Activated CD4-positive, alpha-beta memory T cell treated with anti-CD3 and anti-CD28 coated beads, Interleukin-2, amount 10 ng/mL, durations not matched to agents 7 days and 5 days (primary cell): ENCODE data around the gene NRIP2. TPM values are rescaled to one million over a fixed set of nuclear protein-coding genes. Genes with fewer than 3 reads are reported as not detected.
"Not testable (repeated sequence)": the region's sequence is repeated elsewhere in the genome, so short reads cannot be mapped to it uniquely, and the experiment has no call there.

Source experiments
- CTCF ChIA-PET: fragments of 350-600 bp; sonication (Branson Sonifier 250); formaldehyde crosslinking; loops from one replicate; lab custom pipeline; 2021; ENCODE audit warnings: antibody characterized with exemption, inconsistent platforms; lab: Charles Lee
- POLR2A ChIA-PET: fragments of 350-600 bp; sonication (Branson Sonifier 250); formaldehyde crosslinking; loops from one replicate; lab custom pipeline; 2021; ENCODE audit warnings: antibody characterized with exemption; lab: Charles Lee
- DNase-seq: peaks from one replicate; pipeline ENCODE4 v3.0.0-alpha.2; 2020
- H3K27ac Mint-ChIP-seq: one replicate; pipeline ENCODE4 v1.8.0; 2021; ENCODE audit warnings: mild to moderate bottlenecking, mixed read lengths
- H3K27me3 Mint-ChIP-seq: one replicate; pipeline ENCODE4 v1.8.0; 2021; ENCODE audit warnings: mixed read lengths
- H3K36me3 Mint-ChIP-seq: one replicate; pipeline ENCODE4 v1.8.0; 2021; ENCODE audit warnings: low read depth, mixed read lengths
- H3K4me1 Mint-ChIP-seq: one replicate; pipeline ENCODE4 v1.8.0; 2021; ENCODE audit warnings: mixed read lengths
- H3K4me3 Mint-ChIP-seq: one replicate; pipeline ENCODE4 v1.8.0; 2021; ENCODE audit warnings: mild to moderate bottlenecking, mixed read lengths
- H3K9me3 Mint-ChIP-seq: one replicate; pipeline ENCODE4 v1.8.0; 2021; ENCODE audit warnings: mixed read lengths
- total RNA-seq, 2 experiments: library from RNA; stranded (reverse); gene quantifications; one replicate each; pipeline ENCODE4 v1.2.3, GENCODE V29; 2021

Gene NRIP2, protein sequence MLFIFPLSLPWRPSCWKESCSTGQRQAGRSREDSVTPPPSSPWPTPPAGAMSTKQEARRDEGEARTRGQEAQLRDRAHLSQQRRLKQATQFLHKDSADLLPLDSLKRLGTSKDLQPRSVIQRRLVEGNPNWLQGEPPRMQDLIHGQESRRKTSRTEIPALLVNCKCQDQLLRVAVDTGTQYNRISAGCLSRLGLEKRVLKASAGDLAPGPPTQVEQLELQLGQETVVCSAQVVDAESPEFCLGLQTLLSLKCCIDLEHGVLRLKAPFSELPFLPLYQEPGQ
- not detected for total RNA-seq

DNA sequence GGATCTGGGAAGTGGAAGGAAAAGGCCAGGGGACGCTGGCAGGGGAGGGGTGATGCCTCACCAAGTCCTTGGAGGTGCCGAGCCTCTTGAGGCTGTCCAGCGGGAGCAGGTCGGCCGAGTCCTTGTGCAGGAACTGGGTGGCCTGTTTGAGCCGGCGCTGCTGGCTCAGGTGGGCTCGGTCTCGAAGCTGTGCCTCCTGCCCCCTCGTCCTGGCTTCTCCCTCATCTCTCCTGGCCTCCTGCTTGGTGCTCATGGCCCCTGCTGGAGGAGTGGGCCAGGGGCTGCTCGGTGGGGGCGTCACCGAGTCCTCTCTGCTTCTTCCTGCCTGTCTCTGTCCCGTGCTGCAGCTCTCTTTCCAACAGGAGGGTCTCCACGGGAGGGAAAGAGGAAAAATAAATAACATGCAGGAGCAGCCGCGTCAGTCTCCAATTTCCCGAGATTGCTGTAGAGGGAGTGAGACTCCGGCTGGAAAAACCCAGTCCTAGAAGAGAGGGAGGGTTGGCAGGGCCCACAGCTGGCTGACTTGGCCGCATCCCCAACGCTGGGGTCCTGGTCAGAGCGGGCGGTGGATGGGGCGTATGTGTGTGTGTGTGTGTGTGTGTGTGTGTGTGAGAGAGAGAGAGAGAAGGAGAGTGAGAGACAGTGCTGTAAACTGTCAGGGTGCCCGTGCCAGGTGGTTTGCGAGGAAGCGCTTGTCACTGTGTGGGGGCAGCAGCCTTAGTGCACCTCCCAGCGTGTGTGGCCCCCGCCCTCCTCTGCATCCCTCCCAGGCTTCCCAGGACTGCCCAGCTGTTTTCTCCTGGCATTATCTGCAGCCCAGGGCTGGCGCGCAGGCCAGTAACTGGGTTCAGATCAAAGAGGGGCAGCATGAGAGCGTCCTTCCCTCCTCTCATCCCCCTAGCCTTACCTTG, at the start of gene NRIP2:
NRIP2 (minus strand) TSS at position 455 of the 911 bp plus-strand sequence; CDS start at position 403, 52 bp downstream.
- CTCF ChIA-PET: no interaction called here
- POLR2A ChIA-PET: no interaction called here
- Mint-ChIP-seq H3K4me1 (no peaks in the 10 kb centered on the region), H3K9me3 (no peaks in the 10 kb centered on the region), H3K27ac (no peak within 1 kb of the TSS), H3K4me3 (no peak within 1 kb of the TSS), H3K27me3 (no peaks in the 10 kb centered on the region), H3K36me3 (peaks cover 5% of the 10 kb centered on the region)
- no peak for DNase-seq

DNA sequence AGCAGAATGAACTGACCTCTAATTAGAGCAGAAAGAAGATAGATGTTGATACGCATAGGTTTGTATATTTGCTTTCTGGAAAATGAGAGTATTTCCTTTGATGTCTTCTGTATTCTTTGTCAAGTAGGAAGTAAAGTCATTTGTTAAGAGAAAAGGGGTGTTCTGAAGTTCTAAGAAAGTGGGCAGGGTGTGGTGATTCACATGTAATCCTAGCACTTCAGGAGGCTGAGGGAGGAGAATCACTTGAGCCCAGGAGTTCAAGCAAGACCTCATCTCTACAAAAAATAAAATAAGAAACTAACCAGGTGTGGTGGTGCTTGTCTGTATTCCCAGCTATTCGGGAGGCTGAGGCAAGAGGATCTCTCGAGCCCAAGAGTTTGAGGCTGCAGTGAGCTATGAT, 45.0 kb upstream of the NRIP2 start:
- no peaks in the 10 kb centered on the region for H3K27me3 Mint-ChIP-seq
- peak; percentile 29 for DNase-seq
- H3K9me3 Mint-ChIP-seq: no peaks in the 10 kb centered on the region
- ChIA-PET CTCF (interaction anchor here (0.9 kb wide), 1 partner anchor 11 kb away, joined by 3 read pairs; the partner anchor contains the start of gene TULP3), POLR2A (interaction anchor here (1.1 to 5.4 kb wide), 4 partner anchors 11 to 188 kb away, joined by 3 to 99 read pairs (median 4); partner anchors contain the start of gene TULP3)
- peaks cover 53% of the 10 kb centered on the region for H3K4me1 Mint-ChIP-seq
- peaks cover 45% of the 10 kb centered on the region for H3K36me3 Mint-ChIP-seq
- peak overlapping the region; percentile 83 for H3K4me3 Mint-ChIP-seq
- H3K27ac Mint-ChIP-seq: peak overlapping the region; percentile 90

DNA sequence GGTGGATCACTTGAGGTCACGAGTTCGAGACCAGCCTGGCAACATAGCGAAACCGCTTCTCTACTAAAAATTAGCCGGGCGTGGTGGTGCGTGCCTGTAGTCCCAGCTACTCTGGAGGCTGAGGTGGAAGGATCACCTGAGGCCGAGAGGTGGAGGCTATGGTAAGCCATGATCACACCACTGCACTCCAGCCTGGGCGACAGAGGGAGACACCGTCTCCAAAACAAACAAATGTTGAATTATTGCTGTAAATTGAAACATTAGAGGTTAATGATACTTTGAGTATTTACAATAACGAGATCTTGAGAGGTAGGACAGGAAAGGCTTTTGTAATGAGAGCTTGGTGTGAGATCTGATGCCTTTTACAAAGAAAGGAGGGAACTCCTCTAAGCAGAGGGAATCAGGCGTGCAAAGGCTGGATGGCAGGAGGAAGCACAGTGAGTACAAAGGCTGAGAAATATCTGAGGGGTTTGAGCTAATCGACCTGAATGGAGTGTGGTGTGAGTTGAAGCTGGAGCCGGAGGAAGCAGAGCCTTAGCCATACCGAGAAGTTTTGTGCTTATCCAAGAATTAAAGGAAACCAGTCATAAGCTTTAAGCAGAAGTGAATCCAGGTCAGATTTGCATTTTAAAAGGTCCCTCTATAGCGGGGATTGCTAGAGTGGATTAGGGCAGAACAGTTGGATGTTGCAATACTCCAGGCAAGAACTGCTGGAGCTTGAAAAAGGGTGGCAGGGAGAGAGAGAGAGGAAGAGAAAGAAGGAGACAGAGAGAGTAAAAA, 43.3 kb upstream of the NRIP2 start:
- no peaks in the 10 kb centered on the region for H3K27me3 Mint-ChIP-seq
- peak overlapping the region; percentile 83 for H3K4me3 Mint-ChIP-seq
- H3K9me3 Mint-ChIP-seq: no peaks in the 10 kb centered on the region
- CTCF ChIA-PET: interaction anchor here (0.7 to 3.1 kb wide), 7 partner anchors 8 to 21 kb away, joined by 3 to 17 read pairs (median 4); partner anchors contain the start of genes TEX52 and TULP3
- POLR2A ChIA-PET: interaction anchor here (0.6 to 5.4 kb wide), 15 partner anchors 8 to 308 kb away, joined by 3 to 99 read pairs (median 9); partner anchors contain the start of genes ITFG2, TEX52 and TULP3
- peaks cover 56% of the 10 kb centered on the region for H3K4me1 Mint-ChIP-seq
- peaks cover 46% of the 10 kb centered on the region for H3K36me3 Mint-ChIP-seq
- DNase-seq: peak; percentile 49
- peak overlapping the region; percentile 90 for H3K27ac Mint-ChIP-seq

DNA sequence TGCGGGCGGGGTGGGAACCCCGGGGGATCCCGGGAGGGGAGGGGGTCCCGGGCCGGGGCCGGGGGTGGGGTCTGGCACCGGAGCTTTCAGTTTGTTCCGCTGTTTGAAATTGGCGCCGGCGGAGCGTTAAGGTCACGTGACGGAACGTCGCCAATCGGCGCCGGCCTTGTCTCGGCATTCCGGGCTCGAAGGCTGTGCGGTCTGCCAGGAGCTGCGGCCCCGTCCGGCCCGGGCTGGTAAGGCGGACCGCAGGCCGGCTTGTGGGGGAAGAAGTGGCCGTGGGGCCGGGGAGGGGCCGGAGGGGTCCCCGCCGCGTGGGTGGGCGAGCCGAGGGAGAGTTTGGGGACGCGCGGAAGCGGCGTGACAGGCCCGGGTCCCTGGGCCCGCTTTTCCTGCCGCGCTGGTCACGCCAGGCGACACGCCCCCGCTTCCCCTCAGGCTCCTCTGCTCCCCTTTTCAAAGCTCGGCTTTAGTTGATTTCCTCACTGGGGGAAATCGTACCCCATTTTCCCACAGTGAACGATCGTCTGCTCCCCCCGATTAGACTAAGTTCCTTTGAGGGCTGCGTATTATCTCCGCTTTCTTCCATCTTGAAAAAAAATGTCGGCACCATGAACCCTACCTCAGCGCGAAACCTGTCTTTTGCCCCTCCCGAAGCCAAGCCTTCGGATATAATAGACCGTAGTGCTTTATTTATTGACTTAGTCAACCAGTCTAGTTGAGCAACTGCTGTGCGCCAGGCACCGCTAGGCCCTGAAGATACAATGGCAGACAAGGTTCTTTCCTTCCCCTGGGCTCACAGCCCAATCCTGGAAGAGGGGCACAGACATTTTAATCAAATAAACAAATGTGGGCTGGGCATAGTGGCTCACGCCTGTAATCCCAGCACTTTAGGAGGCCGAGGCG, 42.5 kb upstream of the NRIP2 start, which contains the start of the genes FOXM1 and RHNO1:
FOXM1 (minus strand) TSS at position 128 of the 906 bp plus-strand sequence. CDS start 2,696 bp downstream, outside the sequence.
RHNO1 (plus strand) TSS at position 177 of the 906 bp plus-strand sequence. CDS start 8,144 bp downstream, outside the sequence.
- DNase-seq: peak; percentile 91
- H3K4me3 Mint-ChIP-seq: peak within 1 kb of the TSS; percentile 83
- H3K4me1 Mint-ChIP-seq: peaks cover 54% of the 10 kb centered on the region
- H3K36me3 Mint-ChIP-seq: peaks cover 46% of the 10 kb centered on the region
- ChIA-PET POLR2A (interaction anchor here (0.7 to 5.4 kb wide), 14 partner anchors 9 to 244 kb away, joined by 3 to 99 read pairs (median 10); partner anchors contain the start of genes FKBP4, ITFG2, TEX52 and TULP3), CTCF (interaction anchor here (1.0 to 3.1 kb wide), 6 partner anchors 8 to 13 kb away, joined by 3 to 17 read pairs (median 4); partner anchors contain the start of gene TULP3)
- no peaks in the 10 kb centered on the region for H3K9me3 Mint-ChIP-seq
- H3K27ac Mint-ChIP-seq: peak within 1 kb of the TSS; percentile 90
- H3K27me3 Mint-ChIP-seq: no peaks in the 10 kb centered on the region

DNA sequence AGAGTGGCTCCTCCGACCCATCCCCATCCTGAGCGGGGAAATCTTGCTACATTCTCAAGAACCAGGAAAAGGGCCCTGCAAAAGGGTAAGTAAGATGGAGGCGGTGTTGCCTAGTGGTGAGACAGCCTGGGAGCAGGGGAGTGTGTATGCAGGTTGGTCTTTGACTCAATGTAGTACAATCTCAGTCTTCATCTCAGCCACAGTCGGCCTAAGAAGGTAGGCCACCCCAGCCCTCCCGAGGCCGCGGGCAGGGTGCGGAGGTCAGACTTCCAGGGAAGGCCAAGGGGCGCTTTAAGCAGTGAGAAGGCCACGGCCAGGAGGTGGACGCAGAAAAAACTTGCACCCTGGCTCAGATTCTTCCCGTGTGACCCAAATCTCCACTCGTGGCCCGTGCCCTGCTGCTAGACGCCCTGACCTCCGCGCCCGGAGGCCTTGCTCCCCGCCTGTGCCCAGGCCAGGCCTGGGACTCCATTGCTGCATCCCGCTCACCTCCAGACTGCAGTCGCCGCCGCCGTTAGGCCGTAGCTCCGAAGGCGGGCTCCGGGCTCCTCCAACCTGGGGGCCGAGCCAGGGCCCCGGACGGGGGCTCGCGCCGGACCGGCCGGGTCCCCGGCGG, 41.7 kb upstream of the NRIP2 start:
- peak overlapping the region; percentile 83 for H3K27ac Mint-ChIP-seq
- H3K27me3 Mint-ChIP-seq: no peaks in the 10 kb centered on the region
- peaks cover 50% of the 10 kb centered on the region for H3K36me3 Mint-ChIP-seq
- ChIA-PET CTCF (interaction anchor here (1.0 to 3.1 kb wide), 2 partner anchors 9 to 14 kb away, joined by 5 to 17 read pairs; partner anchors contain the start of gene TULP3), POLR2A (interaction anchor here (0.7 to 5.4 kb wide), 14 partner anchors 8 to 244 kb away, joined by 3 to 99 read pairs (median 10); partner anchors contain the start of genes FKBP4, ITFG2, TEX52 and TULP3)
- H3K4me1 Mint-ChIP-seq: peaks cover 55% of the 10 kb centered on the region
- no peaks in the 10 kb centered on the region for H3K9me3 Mint-ChIP-seq
- H3K4me3 Mint-ChIP-seq: peak overlapping the region; percentile 83
- peak; percentile 54 for DNase-seq

DNA sequence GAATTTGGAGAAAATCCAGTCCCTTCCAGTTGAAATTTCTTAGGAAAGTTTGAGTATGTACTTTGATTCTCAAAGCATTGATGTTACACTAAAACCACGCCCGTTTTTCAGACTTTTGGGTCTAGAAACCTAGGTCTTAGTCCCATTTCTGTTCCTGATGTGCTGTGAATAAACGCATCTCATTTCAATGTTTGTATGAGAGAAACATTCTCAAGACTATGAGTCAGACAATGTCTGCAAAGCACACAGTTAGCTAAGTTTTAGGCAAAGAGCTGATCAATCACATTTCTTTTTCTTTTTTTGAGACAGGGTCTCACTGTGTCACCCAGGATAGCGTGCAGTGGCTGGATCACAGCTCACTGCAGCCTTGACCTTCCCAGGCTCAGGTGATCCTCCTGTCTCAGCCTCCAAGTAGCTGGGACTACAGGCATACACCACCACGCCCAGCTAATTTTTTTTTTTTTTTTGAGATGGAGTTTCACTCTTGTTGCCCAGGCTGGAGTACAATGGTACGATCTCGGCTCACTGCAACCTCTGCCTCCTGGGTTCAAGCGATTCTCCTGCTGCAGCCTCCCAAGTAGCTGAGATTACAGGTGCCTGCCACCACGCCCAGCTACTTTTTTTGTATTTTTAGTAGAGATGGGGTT, 34.3 kb upstream of the NRIP2 start:
- H3K9me3 Mint-ChIP-seq, H3K27me3 Mint-ChIP-seq, DNase-seq, H3K4me3 Mint-ChIP-seq: not testable (repeated sequence)
- Mint-ChIP-seq H3K27ac (peak overlapping the region; percentile 81), H3K36me3 (peaks cover 64% of the 10 kb centered on the region), H3K4me1 (peaks cover 39% of the 10 kb centered on the region)
- POLR2A ChIA-PET: interaction anchor here (2.9 kb wide), 1 partner anchor 9 kb away, joined by 37 read pairs; the partner anchor contains the start of genes FOXM1 and RHNO1
- CTCF ChIA-PET: interaction anchor here (0.7 to 0.9 kb wide), 2 partner anchors 9 to 16 kb away, joined by 3 to 4 read pairs; no protein-coding TSS in a partner anchor

DNA sequence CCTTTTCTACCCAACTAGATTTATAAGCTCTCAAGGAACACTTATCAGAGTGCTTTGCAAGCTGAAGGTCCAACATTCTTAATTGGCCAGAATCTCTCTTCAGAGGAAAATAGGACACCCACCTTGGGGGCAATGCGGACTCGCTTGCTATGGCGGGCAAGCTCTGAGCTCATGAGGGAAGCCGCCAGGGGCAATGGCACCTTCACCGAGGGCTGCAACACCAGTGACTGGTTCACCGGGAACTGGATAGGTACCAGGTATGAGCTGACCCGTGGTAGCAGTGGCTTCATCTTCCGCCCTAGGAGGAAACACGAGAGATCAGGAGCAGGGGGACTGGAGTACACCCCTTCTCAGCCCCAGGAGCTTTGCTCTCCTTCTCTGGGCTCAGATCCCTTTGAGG, 29.4 kb upstream of the NRIP2 start:
- no peaks in the 10 kb centered on the region for H3K9me3 Mint-ChIP-seq
- H3K4me3 Mint-ChIP-seq: no peak overlapping the region
- CTCF ChIA-PET: interaction anchor here (1.7 to 3.2 kb wide), 2 partner anchors 10 kb away, joined by 6 to 14 read pairs; no protein-coding TSS in a partner anchor
- no peak overlapping the region for H3K27ac Mint-ChIP-seq
- H3K4me1 Mint-ChIP-seq: peaks cover 17% of the 10 kb centered on the region
- POLR2A ChIA-PET: interaction anchor here (0.8 to 1.9 kb wide), 5 partner anchors 10 to 52 kb away, joined by 3 to 7 read pairs (median 3); partner anchors contain the start of genes FOXM1, ITFG2 and RHNO1
- H3K27me3 Mint-ChIP-seq: no peaks in the 10 kb centered on the region
- no peak for DNase-seq
- peaks cover 74% of the 10 kb centered on the region for H3K36me3 Mint-ChIP-seq

DNA sequence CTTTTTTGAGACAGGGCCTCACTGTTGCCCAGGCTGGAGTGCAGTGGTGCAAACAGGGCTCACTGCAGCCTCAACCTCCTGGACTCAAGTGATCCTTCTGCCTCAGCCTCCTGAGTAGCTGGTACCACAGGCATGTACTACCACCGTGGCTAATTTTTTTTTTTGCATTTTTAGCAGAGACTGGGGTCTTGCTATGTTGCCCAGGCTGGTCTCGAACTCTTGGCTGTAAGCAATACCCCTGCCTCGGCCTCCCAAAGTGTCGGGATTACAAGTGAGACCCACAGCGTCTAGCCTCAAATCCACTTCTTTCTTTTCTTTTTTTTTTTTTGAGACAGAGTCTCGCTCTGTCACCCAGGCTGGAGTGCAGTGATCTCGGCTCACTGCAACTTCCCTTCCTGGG, 28.6 kb upstream of the NRIP2 start:
- POLR2A ChIA-PET: interaction anchor here (0.6 to 1.9 kb wide), 5 partner anchors 14 to 1172 kb away, joined by 3 to 7 read pairs (median 3); partner anchors contain the start of genes FOXM1, ITFG2 and RHNO1
- H3K27ac Mint-ChIP-seq: not testable (repeated sequence)

DNA sequence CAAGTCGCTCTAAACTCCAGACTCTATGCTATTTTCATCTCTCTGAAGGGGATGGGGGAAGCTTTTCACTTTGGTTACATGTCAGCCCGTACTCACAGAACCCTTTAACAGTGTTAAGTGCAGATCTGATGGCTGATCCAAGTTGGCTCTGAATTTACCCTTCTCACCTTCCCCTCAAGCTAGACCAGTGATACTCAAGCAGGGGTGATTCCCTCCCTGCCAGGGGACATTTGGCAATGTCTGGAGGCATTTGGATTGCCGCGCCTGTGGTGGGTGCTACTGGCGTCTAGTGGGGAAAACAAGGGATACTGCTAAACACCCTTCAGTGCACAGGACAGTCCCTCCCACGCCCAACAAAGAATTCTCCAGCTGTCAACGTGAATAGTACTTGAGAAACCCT, 28.0 kb upstream of the NRIP2 start:
- CTCF ChIA-PET: interaction anchor here (0.7 to 3.2 kb wide), 2 partner anchors 9 to 49 kb away, joined by 3 to 14 read pairs; no protein-coding TSS in a partner anchor
- H3K36me3 Mint-ChIP-seq: peaks cover 73% of the 10 kb centered on the region
- POLR2A ChIA-PET: interaction anchor here (0.5 to 1.9 kb wide), 4 partner anchors 13 to 1171 kb away, joined by 3 to 7 read pairs (median 3); partner anchors contain the start of genes FOXM1 and RHNO1

More for the DNA sequence above, 28.6 kb upstream of the NRIP2 start:
- DNase-seq, H3K4me3 Mint-ChIP-seq, H3K9me3 Mint-ChIP-seq, H3K27me3 Mint-ChIP-seq, H3K4me1 Mint-ChIP-seq: not testable (repeated sequence)
- H3K36me3 Mint-ChIP-seq: peaks cover 73% of the 10 kb centered on the region
- CTCF ChIA-PET: interaction anchor here (1.7 to 3.2 kb wide), 2 partner anchors 9 to 11 kb away, joined by 6 to 14 read pairs; no protein-coding TSS in a partner anchor

DNA sequence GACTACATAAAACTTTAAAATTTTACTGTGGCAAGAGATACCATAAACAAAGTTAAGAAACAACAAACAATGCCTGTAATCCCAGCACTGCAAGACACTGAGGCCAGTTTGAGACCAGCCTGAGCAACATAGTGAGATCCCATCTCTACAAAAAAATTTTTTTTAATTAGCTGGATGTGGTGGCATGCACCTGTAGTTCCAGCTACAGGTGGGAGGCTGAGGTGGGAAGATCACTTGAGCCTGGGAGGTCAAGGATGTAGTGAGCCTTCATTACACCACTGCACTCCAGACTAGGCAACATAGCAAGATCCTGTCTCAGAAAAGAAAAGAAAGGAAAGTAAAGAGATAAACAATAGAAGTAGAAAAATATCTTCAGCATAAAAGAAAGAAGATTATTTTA, 25.3 kb upstream of the NRIP2 start:
- POLR2A ChIA-PET: interaction anchor here (0.7 kb wide), 1 partner anchor 375 kb away, joined by 3 read pairs; no protein-coding TSS in a partner anchor
- Mint-ChIP-seq H3K36me3 (peaks cover 58% of the 10 kb centered on the region), H3K4me3 (no peak overlapping the region)

More for the DNA sequence above, 28.0 kb upstream of the NRIP2 start:
- H3K4me1 Mint-ChIP-seq: peaks cover 5% of the 10 kb centered on the region
- no peaks in the 10 kb centered on the region for H3K9me3 Mint-ChIP-seq
- no peak overlapping the region for H3K27ac Mint-ChIP-seq
- no peak overlapping the region for H3K4me3 Mint-ChIP-seq
- DNase-seq: no peak
- no peaks in the 10 kb centered on the region for H3K27me3 Mint-ChIP-seq

More for the DNA sequence above, 25.3 kb upstream of the NRIP2 start:
- no peak overlapping the region for H3K27ac Mint-ChIP-seq
- no peaks in the 10 kb centered on the region for H3K9me3 Mint-ChIP-seq
- H3K27me3 Mint-ChIP-seq: no peaks in the 10 kb centered on the region
- no peak for DNase-seq
- CTCF ChIA-PET: no interaction called here
- H3K4me1 Mint-ChIP-seq: no peaks in the 10 kb centered on the region
